Nephron (organoid): ENCODE data around the gene TNPO2.

Source experiments
- H3K27ac Mint-ChIP-seq, 3 experiments: 2 replicates each; pipeline ENCODE4 v1.8.0; 2020; ENCODE audit warnings: mixed read lengths in 3 of 3, mild to moderate bottlenecking in 2 of 3, moderate library complexity in 1 of 3
- H3K27me3 Mint-ChIP-seq: 2 replicates; pipeline ENCODE4 v1.8.0; 2021; ENCODE audit warnings: low read depth, mild to moderate bottlenecking, moderate library complexity, mixed read lengths
- H3K36me3 Mint-ChIP-seq: 2 replicates; pipeline ENCODE4 v1.8.0; 2020; ENCODE audit warnings: low read depth, mixed read lengths
- H3K4me1 Mint-ChIP-seq: 2 replicates; pipeline ENCODE4 v1.8.0; 2020; ENCODE audit warnings: mixed read lengths
- H3K4me3 Mint-ChIP-seq, 3 experiments: 2 replicates each; pipeline ENCODE4 v1.8.0; 2020; ENCODE audit warnings: mild to moderate bottlenecking in 3 of 3, mixed read lengths in 3 of 3, moderate library complexity in 2 of 3
- H3K9me3 Mint-ChIP-seq: 2 replicates; pipeline ENCODE4 v1.8.0; 2020; ENCODE audit warnings: mixed read lengths
- CTCF ChIP-seq, 3 experiments: fragments of 200-600 bp; sonication (generic); IDR thresholded peaks; one replicate each; pipeline ENCODE4 v1.5.0; 2021; ENCODE audit warnings: antibody characterized with exemption in 3 of 3; ENCODE audit not compliant: unreplicated experiment in 3 of 3

The TNPO2 gene

GRCh38 chr19:12723381-12723640 is 421 bp downstream of the TNPO2 start:
- Mint-ChIP-seq H3K27me3 (no peaks in the 10 kb centered on the region), H3K9me3 (no peaks in the 10 kb centered on the region), H3K4me3 (peak overlapping the region; percentile 92 to 95 (median 94)), H3K27ac (peak overlapping the region; percentile 96 to 100 (median 99)), H3K36me3 (peaks cover 25% of the 10 kb centered on the region), H3K4me1 (peaks cover 24% of the 10 kb centered on the region)
- TF ChIP-seq CTCF (IDR thresholded peaks at IDR 0.05; ENCODE audit: unreplicated experiment in 3 of 3) = no peak

GRCh38 chr19:12722566-12723380 is 959 bp downstream of the TNPO2 start:
- H3K4me1 Mint-ChIP-seq = peaks cover 24% of the 10 kb centered on the region
- TF ChIP-seq CTCF (IDR thresholded peaks at IDR 0.05; ENCODE audit: unreplicated experiment in 3 of 3) = no peak
- H3K4me3 Mint-ChIP-seq = peak overlapping the region; percentile 92 to 95 (median 94)
- H3K27ac Mint-ChIP-seq = peak overlapping the region; percentile 96 to 100 (median 99)
- H3K9me3 Mint-ChIP-seq = no peaks in the 10 kb centered on the region
- peaks cover 21% of the 10 kb centered on the region for H3K36me3 Mint-ChIP-seq
- no peaks in the 10 kb centered on the region for H3K27me3 Mint-ChIP-seq

GRCh38 chr19:12721656-12722565 is 1.8 kb downstream of the TNPO2 start:
- Mint-ChIP-seq H3K36me3 (peaks cover 20% of the 10 kb centered on the region), H3K4me1 (peaks cover 24% of the 10 kb centered on the region), H3K9me3 (no peaks in the 10 kb centered on the region), H3K27ac (peak overlapping the region; percentile 99 to 100 (median 100)), H3K4me3 (peak overlapping the region; percentile 92 to 99 (median 97)), H3K27me3 (no peaks in the 10 kb centered on the region)
- no peak for TF ChIP-seq CTCF (IDR thresholded peaks at IDR 0.05; ENCODE audit: unreplicated experiment in 3 of 3)

GRCh38 chr19:12720851-12721655 is 2.7 kb downstream of the TNPO2 start:
- Mint-ChIP-seq H3K27ac (peak overlapping the region; percentile 99 to 100 (median 100)), H3K4me3 (peak overlapping the region; percentile 92 to 99 (median 97)), H3K9me3 (no peaks in the 10 kb centered on the region), H3K36me3 (peaks cover 29% of the 10 kb centered on the region), H3K4me1 (peaks cover 19% of the 10 kb centered on the region), H3K27me3 (no peaks in the 10 kb centered on the region)
- TF ChIP-seq CTCF (IDR thresholded peaks at IDR 0.05; ENCODE audit: unreplicated experiment in 3 of 3) = no peak

GRCh38 chr19:12720296-12720695 is 3.4 kb downstream of the TNPO2 start:
- no peak for TF ChIP-seq CTCF (IDR thresholded peaks at IDR 0.05; ENCODE audit: unreplicated experiment in 3 of 3)
- H3K9me3 Mint-ChIP-seq = no peaks in the 10 kb centered on the region

More at GRCh38 chr19:12720296-12720695, 3.4 kb downstream of the TNPO2 start:
- H3K4me3 Mint-ChIP-seq = peak overlapping the region; percentile 75 to 83 (median 83)
- peak overlapping the region; percentile 82 to 88 (median 82) for H3K27ac Mint-ChIP-seq
- peaks cover 19% of the 10 kb centered on the region for H3K4me1 Mint-ChIP-seq
- H3K36me3 Mint-ChIP-seq = peaks cover 35% of the 10 kb centered on the region
- no peaks in the 10 kb centered on the region for H3K27me3 Mint-ChIP-seq
